Endodermal cell (in vitro differentiated cells): Measurements from ENCODE around the gene OAS2. TPM values are rescaled to one million over a fixed set of nuclear protein-coding genes. Genes with fewer than 3 reads are reported as not detected.

Source experiments
- DNase-seq: peaks from one replicate; pipeline ENCODE4 v3.0.0-alpha.2; 2017
- H3K27ac ChIP-seq: 2 replicates; pipeline ENCODE4 v1.5.1; 2013; ENCODE audit warnings: mild to moderate bottlenecking, low read depth, low read length, moderate library complexity
- H3K27me3 ChIP-seq: 2 replicates; pipeline ENCODE4 v1.6.1; 2013; ENCODE audit warnings: mild to moderate bottlenecking, low read length, moderate library complexity; ENCODE audit not compliant: insufficient read depth, control insufficient read depth, poor library complexity, severe bottlenecking
- H3K36me3 ChIP-seq: 2 replicates; pipeline ENCODE4 v1.7.0; 2013; ENCODE audit warnings: mild to moderate bottlenecking, low read length, moderate library complexity; ENCODE audit not compliant: control insufficient read depth, insufficient read depth
- H3K4me1 ChIP-seq: one replicate; pipeline ENCODE4 v1.7.0; 2013; ENCODE audit warnings: low read length; ENCODE audit not compliant: control insufficient read depth, insufficient read depth
- H3K4me3 ChIP-seq: 2 replicates; pipeline ENCODE4 v1.5.1; 2013; ENCODE audit warnings: mild to moderate bottlenecking, low read length, moderate library complexity
- H3K9ac ChIP-seq: 2 replicates; pipeline ENCODE4 v1.6.1; 2013; ENCODE audit warnings: mild to moderate bottlenecking, low read length, moderate library complexity; ENCODE audit not compliant: poor library complexity, severe bottlenecking; ENCODE audit errors: extremely low read depth
- H3K9me3 ChIP-seq: 2 replicates; pipeline ENCODE4 v1.6.1; 2013; ENCODE audit warnings: mild to moderate bottlenecking, low read length, moderate library complexity; ENCODE audit not compliant: control insufficient read depth
- H3K27ac Mint-ChIP-seq: 2 replicates; pipeline ENCODE4 v1.8.0; 2020; ENCODE audit warnings: mixed read lengths
- H3K27me3 Mint-ChIP-seq: 2 replicates; pipeline ENCODE4 v1.8.0; 2021; ENCODE audit warnings: mild to moderate bottlenecking, mixed read lengths; ENCODE audit not compliant: insufficient read depth
- H3K36me3 Mint-ChIP-seq: 2 replicates; pipeline ENCODE4 v1.8.0; 2020; ENCODE audit warnings: low read depth, mixed read lengths
- H3K4me1 Mint-ChIP-seq: 2 replicates; pipeline ENCODE4 v1.8.0; 2020; ENCODE audit warnings: mixed read lengths
- H3K4me3 Mint-ChIP-seq: 2 replicates; pipeline ENCODE4 v1.8.0; 2020; ENCODE audit warnings: mild to moderate bottlenecking, moderate library complexity, mixed read lengths
- H3K9me3 Mint-ChIP-seq: 2 replicates; pipeline ENCODE4 v1.8.0; 2020; ENCODE audit warnings: mild to moderate bottlenecking, mixed read lengths
- CTCF ChIP-seq: fragments of 200-600 bp; sonication (generic); conservative IDR thresholded peaks from 2 replicates; pipeline ENCODE4 v1.5.0; 2021; ENCODE audit warnings: antibody characterized with exemption, mild to moderate bottlenecking
- WGBS, 2 experiments: methylation state at CpG; one replicate each; pipeline versions ENCODE4 v1.1.5 to v1.1.7; 2013; ENCODE audit warnings: missing lambda C conversion rate in 2 of 2, mixed read lengths in 1 of 2; ENCODE audit not compliant: insufficient coverage in 1 of 2, insufficient read length in 1 of 2; 5-methylcytosine and 5-hydroxymethylcytosine counted together
- total RNA-seq, 2 donors: library from RNA; stranded (reverse); fragmentation: NEBNext Ultra II Directional in 1 of 2; extraction: Animal tissue kit (Norgen Biotek cat#: 25700) in 1 of 2; gene quantifications; 2 replicates in 1 of 2; 3 replicates in 1 of 2; pipeline ENCODE4 v1.2.1, GENCODE V29; 2021

The OAS2 gene
- total RNA-seq, 2 donors from 2014 or later, result not detected

DNA sequence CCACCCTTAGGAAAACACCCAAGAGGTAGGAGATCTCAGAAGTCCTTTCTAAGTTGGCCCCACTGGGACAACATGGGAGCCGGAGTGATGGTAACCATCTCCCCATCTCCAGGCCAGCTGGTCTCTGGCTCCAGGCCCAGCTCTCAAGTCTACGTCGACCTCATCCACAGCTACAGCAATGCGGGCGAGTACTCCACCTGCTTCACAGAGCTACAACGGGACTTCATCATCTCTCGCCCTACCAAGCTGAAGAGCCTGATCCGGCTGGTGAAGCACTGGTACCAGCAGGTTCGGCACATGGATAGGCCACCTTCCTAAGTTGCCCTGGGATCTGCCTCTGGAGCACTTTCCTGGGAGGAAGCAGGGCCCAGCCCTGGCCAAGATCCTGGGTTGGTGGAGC lies 11.0 kb upstream of the OAS2 start:
- Mint-ChIP-seq H3K36me3 (no peaks in the 10 kb centered on the region), H3K4me1 (no peaks in the 10 kb centered on the region), H3K9me3 (no peaks in the 10 kb centered on the region), H3K4me3 (no peak overlapping the region), H3K27ac (no peak overlapping the region), H3K27me3 (peaks cover 7% of the 10 kb centered on the region)
- 96 to 97% methylated on average over 5 to 9 of the region's 9 CpGs for WGBS, 2 experiments
- H3K9ac ChIP-seq, result no peak overlapping the region
- H3K27me3 ChIP-seq, result peaks cover 4% of the 10 kb centered on the region
- no peaks in the 10 kb centered on the region for H3K36me3 ChIP-seq
- no peak overlapping the region for H3K27ac ChIP-seq
- no peaks in the 10 kb centered on the region for H3K4me1 ChIP-seq
- TF ChIP-seq CTCF, result no peak
- H3K4me3 ChIP-seq, result no peak overlapping the region
- H3K9me3 ChIP-seq, result no peaks in the 10 kb centered on the region
- peak; percentile 34 for DNase-seq

DNA sequence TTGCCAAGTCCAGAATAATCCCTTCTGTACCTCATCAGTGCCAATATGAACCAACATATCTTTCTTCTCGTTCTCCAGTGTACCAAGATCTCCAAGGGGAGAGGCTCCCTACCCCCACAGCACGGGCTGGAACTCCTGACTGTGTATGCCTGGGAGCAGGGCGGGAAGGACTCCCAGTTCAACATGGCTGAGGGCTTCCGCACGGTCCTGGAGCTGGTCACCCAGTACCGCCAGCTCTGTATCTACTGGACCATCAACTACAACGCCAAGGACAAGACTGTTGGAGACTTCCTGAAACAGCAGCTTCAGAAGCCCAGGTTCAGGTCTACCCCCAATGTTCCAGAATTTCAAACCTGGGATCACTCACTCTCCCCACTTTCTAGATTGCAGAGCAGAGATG lies 10.5 kb upstream of the OAS2 start:
- H3K27me3 ChIP-seq, result peaks cover 4% of the 10 kb centered on the region
- no peak overlapping the region for H3K4me3 ChIP-seq
- H3K36me3 ChIP-seq, result no peaks in the 10 kb centered on the region
- no peaks in the 10 kb centered on the region for H3K36me3 Mint-ChIP-seq
- peaks cover 3% of the 10 kb centered on the region for H3K27me3 Mint-ChIP-seq
- no peaks in the 10 kb centered on the region for H3K9me3 ChIP-seq
- no peak overlapping the region for H3K4me3 Mint-ChIP-seq
- H3K27ac Mint-ChIP-seq, result no peak overlapping the region
- WGBS, 2 experiments, result 92 to 96% methylated on average over 4 to 7 of the region's 7 CpGs
- H3K27ac ChIP-seq, result no peak overlapping the region
- no peaks in the 10 kb centered on the region for H3K9me3 Mint-ChIP-seq
- no peak for TF ChIP-seq CTCF
- no peaks in the 10 kb centered on the region for H3K4me1 Mint-ChIP-seq
- H3K4me1 ChIP-seq, result no peaks in the 10 kb centered on the region
- DNase-seq, result peak; percentile 29
- H3K9ac ChIP-seq, result no peak overlapping the region

GRCh38 chr12:112969547-112970306 lies 8.6 kb upstream of the OAS2 start:
- H3K27me3 ChIP-seq, result peaks cover 4% of the 10 kb centered on the region
- peak; percentile 27 for DNase-seq
- no peak overlapping the region for H3K4me3 ChIP-seq
- no peaks in the 10 kb centered on the region for H3K36me3 Mint-ChIP-seq
- no peaks in the 10 kb centered on the region for H3K4me1 ChIP-seq
- H3K9me3 ChIP-seq, result no peaks in the 10 kb centered on the region
- no peaks in the 10 kb centered on the region for H3K36me3 ChIP-seq
- no peak overlapping the region for H3K4me3 Mint-ChIP-seq
- no peak overlapping the region for H3K27ac ChIP-seq
- H3K27me3 Mint-ChIP-seq, result peaks cover 3% of the 10 kb centered on the region
- TF ChIP-seq CTCF, result no peak
- H3K4me1 Mint-ChIP-seq, result no peaks in the 10 kb centered on the region
- WGBS, 2 experiments, result 89 to 100% methylated on average over 5 to 7 of the region's 8 CpGs
- no peaks in the 10 kb centered on the region for H3K9me3 Mint-ChIP-seq
- no peak overlapping the region for H3K27ac Mint-ChIP-seq
- no peak overlapping the region for H3K9ac ChIP-seq
